Fibroblast of villous mesenchyme (primary cell): ENCODE data around the gene ZNF189. TPM values are rescaled to one million over a fixed set of nuclear protein-coding genes. Genes with fewer than 3 reads are reported as not detected.

Experiments used
- DNase-seq: peaks from one replicate; pipeline ENCODE4 v3.0.0-alpha.2; 2010; ENCODE audit warnings: low read depth
- H3K4me3 ChIP-seq: 2 replicates; pipeline ENCODE4 v1.5.1; 2011; ENCODE audit warnings: low read depth, mild to moderate bottlenecking, low read length
- total RNA-seq: library from RNA; depleted of rRNA; stranded (reverse); fragments of >200 nt; gene quantifications from 2 replicates; pipeline ENCODE4 v1.2.3, GENCODE V29; 2012
- TF ChIP-seq, protein P1 (sequence below): IDR thresholded peaks from 2 replicates; pipeline ENCODE4 v1.5.1; 2012; ENCODE audit warnings: low read depth, mild to moderate bottlenecking, low read length; ENCODE audit not compliant: insufficient read depth

The ZNF189 gene
- total RNA-seq, 1 donor: 23.7 TPM

DNA sequence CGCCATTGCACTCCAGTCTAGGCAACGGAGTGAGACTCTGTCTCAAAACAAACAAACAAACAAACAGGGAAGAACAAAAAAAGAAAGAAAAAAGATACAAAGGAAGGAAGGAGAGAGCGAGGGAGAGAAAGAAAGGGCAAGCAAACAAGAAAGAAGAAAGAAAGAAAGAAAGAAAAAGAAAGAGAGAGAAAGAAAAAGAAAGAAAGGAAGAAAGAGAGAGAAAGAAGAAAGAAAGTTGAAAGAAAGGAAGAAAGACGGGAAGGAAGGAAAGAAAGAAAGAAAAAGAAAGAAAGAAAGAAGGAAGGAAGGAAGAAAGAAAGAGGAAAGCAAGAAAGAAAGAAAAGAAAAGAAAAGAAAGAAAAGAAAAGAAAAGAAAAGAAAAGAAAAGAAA, 50.0 kb downstream of the ZNF189 start:
- TF ChIP-seq, protein P1, sequence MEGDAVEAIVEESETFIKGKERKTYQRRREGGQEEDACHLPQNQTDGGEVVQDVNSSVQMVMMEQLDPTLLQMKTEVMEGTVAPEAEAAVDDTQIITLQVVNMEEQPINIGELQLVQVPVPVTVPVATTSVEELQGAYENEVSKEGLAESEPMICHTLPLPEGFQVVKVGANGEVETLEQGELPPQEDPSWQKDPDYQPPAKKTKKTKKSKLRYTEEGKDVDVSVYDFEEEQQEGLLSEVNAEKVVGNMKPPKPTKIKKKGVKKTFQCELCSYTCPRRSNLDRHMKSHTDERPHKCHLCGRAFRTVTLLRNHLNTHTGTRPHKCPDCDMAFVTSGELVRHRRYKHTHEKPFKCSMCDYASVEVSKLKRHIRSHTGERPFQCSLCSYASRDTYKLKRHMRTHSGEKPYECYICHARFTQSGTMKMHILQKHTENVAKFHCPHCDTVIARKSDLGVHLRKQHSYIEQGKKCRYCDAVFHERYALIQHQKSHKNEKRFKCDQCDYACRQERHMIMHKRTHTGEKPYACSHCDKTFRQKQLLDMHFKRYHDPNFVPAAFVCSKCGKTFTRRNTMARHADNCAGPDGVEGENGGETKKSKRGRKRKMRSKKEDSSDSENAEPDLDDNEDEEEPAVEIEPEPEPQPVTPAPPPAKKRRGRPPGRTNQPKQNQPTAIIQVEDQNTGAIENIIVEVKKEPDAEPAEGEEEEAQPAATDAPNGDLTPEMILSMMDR: no peak
- no peak overlapping the region for H3K4me3 ChIP-seq
- DNase-seq: no peak

DNA sequence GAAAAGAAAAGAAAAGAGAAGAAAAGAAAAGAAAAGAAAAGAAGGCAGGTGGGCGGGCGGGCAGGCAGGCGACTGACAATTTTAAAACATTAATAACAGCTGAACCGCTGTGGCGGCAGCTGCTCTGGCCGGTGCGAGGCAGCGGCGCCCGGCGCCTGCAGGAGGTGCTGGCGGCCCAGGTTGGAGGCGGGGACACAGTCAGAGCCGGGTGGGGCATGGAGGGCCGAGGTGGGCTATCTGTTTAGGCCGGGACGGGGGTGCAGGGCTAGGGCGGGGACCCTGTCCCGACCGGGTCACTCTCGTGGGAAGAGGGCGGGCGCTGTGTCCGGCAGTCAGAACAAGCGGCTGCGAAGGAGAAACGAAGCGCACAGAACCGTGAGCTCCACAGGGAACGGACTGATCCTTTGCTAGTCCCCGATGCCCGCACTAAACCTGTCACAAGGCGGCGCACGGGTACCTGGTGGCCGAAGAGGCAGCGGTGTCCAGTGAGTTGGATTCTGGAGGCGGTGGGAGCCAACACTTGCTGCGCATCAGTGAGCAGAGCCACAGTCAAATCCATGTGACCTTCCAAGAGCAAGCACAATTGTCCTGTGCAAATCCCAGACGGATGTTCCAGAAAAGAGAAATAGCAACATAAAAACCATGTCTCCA, 50.5 kb downstream of the ZNF189 start:
- peak overlapping the region; percentile 64 for H3K4me3 ChIP-seq
- TF ChIP-seq, protein P1: peak; percentile 69

DNA sequence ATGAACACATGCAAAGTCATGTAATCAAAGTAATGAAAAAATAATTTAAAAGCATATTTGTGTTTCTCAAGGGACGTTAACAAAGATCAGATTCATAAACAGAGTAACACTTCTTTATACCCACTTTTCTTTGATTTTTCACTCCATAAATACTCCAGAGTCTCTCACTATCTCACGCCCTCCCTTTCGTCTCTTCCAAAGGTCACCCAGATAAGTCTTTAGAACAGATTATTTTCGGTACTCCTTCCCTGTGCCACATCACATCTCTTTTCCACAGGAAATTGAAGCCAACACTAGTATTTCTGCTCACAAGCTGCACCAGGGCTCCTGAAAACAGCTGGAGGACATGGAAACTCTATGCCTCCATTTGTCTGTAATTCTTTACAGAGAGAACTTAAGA, 52.3 kb downstream of the ZNF189 start:
- DNase-seq: no peak
- TF ChIP-seq, protein P1: no peak
- no peak overlapping the region for H3K4me3 ChIP-seq

More for the DNA sequence above, 50.5 kb downstream of the ZNF189 start:
- peak; percentile 48 for DNase-seq

DNA sequence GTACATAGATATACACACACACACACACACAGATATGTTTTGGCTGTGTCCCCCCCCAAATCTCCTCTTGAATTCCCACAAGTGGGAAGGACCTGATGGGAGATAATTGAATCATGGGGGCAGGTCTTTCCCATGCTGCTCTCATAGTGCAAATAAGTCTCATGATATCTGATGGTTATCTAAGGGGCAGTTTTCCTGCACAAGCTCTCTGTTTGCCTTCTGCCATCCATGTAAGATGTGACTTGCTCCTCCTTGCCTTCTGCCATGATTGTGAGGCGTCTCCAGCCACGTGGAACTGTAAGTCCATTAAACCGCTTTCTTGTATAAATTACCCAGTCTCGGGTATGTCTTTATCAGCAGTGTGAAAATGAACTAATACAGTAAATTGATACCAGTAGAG, 52.8 kb downstream of the ZNF189 start:
- TF ChIP-seq, protein P1: no peak
- DNase-seq: no peak
- H3K4me3 ChIP-seq: no peak overlapping the region

DNA sequence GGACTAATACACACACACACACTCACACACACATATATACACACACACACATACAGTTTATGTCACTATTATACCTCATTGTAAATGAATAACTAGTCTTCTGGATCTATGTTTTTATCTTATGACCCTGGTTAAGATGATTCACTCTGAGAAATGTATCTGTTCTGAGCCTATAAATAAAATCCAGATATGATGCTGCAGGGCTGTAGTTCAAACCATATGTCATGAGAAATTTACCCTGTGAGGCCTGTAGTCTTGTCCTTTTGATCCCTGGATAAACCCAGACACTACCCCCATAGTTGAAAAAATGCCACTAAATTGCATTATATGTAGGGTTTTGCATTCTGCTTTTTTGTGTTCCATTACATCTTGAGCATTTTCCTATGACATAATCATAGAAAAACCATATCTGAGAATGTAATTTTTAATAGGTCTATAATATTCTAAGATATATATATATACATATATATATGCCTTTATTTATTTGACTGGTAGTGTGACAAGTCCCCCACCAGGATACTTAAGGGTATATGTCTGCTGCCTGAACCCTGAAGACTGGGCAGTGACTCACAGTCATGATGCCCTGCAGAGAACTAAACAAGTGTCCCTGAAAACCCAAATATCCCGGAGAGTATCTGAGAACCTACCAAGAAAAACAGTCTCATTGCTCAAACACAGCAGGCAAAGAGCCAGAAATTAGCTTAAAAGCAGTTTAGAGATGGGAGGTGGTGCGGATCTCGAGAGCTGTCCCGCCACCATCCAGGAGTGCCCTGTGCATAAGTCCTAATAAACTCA, 55.3 kb downstream of the ZNF189 start:
- peak; percentile 44 for DNase-seq

DNA sequence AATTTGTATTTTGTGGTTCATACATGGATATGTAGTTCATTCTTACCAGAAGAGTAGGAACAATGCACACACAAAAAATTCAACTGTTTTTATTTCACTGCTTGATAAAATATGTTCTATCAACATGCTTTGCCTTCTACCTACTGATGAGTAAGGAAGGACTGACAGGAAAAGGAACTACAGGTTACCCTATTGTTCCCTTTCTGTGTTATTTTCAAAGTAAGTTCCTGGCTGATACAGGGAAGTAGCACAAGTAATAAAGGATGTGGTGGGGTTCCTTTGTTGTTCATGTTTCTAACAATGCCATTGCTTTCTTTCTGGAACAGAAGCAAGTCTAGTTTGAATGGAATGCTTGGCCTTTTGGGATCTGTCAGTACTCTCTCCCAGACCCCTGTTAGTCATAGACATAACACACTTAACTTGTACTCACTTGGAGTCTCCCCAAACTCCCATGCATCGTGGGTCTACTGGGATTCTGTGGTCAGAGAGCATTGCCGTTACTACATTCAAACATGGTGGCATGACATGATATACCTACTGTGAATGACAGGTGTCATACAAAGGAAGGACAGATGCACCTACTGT, 57.1 kb downstream of the ZNF189 start:
- TF ChIP-seq, protein P1: no peak
- peak; percentile 4 for DNase-seq
- H3K4me3 ChIP-seq: no peak overlapping the region

More for the DNA sequence above, 55.3 kb downstream of the ZNF189 start:
- no peak overlapping the region for H3K4me3 ChIP-seq
- TF ChIP-seq, protein P1: no peak
